HCT116 (cell line): ENCODE data around the gene FBXW8. TPM values are rescaled to one million over a fixed set of nuclear protein-coding genes. Genes with fewer than 3 reads are reported as not detected.

Experiments used
- ATAC-seq: fragments of 200-7000 bp; cut with Tn5 transposase; 2 replicates; pipeline ENCODE4 v1.9.1; 2020; ENCODE audit warnings: mild to moderate bottlenecking, moderate library complexity
- BruUV-seq: library from RNA; stranded (reverse); fragments of 400-500 nt; replicated peaks from 2 replicates; lab custom pipeline; 2021; lab: Mats Ljungman, UMichigan
- CTCF ChIA-PET: fragments of 300-600 bp; sonication (Branson Sonifier 250); formaldehyde crosslinking; loops from one replicate; lab custom pipeline; 2021; ENCODE audit warnings: antibody characterized with exemption; lab: Charles Lee
- POLR2A ChIA-PET: fragments of 300-600, 350-600 bp; sonication (Branson Sonifier 250); formaldehyde crosslinking; loops from one replicate; lab custom pipeline; 2021; ENCODE audit warnings: antibody characterized with exemption; lab: Charles Lee
- RAD21 ChIA-PET, 2 experiments: fragments of 300-600 bp; sonication (Branson Sonifier 250); formaldehyde crosslinking; loops; one replicate each; lab custom pipeline; 2023; ENCODE audit warnings: low total read pairs in 2 of 2; ENCODE audit not compliant: uncharacterized antibody in 2 of 2, unreplicated experiment in 2 of 2, low non-redundant PET in 1 of 2; lab: Charles Lee
- DNase-seq: peaks from one replicate; pipeline ENCODE4 v3.0.0-alpha.2; 2010; ENCODE audit warnings: low read depth, low spot score
- H2AFZ ChIP-seq: fragments of 200-600 bp; shearing (Covaris generic), sonication (generic); 2 replicates; pipeline ENCODE4 v1.6.1; 2017; ENCODE audit warnings: low read depth, mixed run types, mixed read lengths, antibody characterized with exemption, low read length; ENCODE audit not compliant: poor library complexity, severe bottlenecking
- H3K27ac ChIP-seq: 2 replicates; pipeline ENCODE4 v1.5.1; 2012; ENCODE audit warnings: low read depth, low read length
- H3K27me3 ChIP-seq: fragments of 200-600 bp; sonication (generic); 2 replicates; pipeline ENCODE4 v1.6.1; 2016; ENCODE audit warnings: mixed run types, low read length, mixed read lengths; ENCODE audit not compliant: insufficient read depth
- H3K36me3 ChIP-seq, 2 experiments: fragments of 200-500 bp in 1 of 2; fragments of 200-600 bp in 1 of 2; sonication (Bioruptor generic) in 1 of 2; sonication (generic) in 1 of 2; 2 replicates each; pipeline versions ENCODE4 v1.5.1 to v1.6.1; 2014 to 2016; ENCODE audit warnings: low read length in 2 of 2, inconsistent platforms in 1 of 2, mixed read lengths in 1 of 2, mixed run types in 1 of 2; ENCODE audit not compliant: insufficient read depth in 2 of 2, control insufficient read depth in 1 of 2
- H3K4me1 ChIP-seq, 2 experiments: fragments of 200-600 bp in 1 of 2; sonication (generic) in 1 of 2; 2 replicates each; pipeline versions ENCODE4 v1.5.1 to v1.6.1; 2012 to 2017; ENCODE audit warnings: low read length in 2 of 2, inconsistent platforms in 1 of 2, mild to moderate bottlenecking in 1 of 2, mixed read lengths in 1 of 2, mixed run types in 1 of 2, moderate library complexity in 1 of 2; ENCODE audit not compliant: insufficient read depth in 2 of 2, control insufficient read depth in 1 of 2
- H3K4me2 ChIP-seq: fragments of 200-600 bp; sonication (generic); 2 replicates; pipeline ENCODE4 v1.6.1; 2017; ENCODE audit warnings: mixed run types, low read length, mixed read lengths
- H3K4me3 ChIP-seq, 2 experiments: fragments of 200-600 bp in 1 of 2; sonication (generic) in 1 of 2; replicated peaks in 1 of 2; 2 replicates each; pipeline ENCODE4 v1.5.1; 2011 to 2016; ENCODE audit warnings: low read length in 2 of 2, control low read depth in 1 of 2, low read depth in 1 of 2, mild to moderate bottlenecking in 1 of 2, mixed read lengths in 1 of 2, mixed run types in 1 of 2
- H3K79me2 ChIP-seq: fragments of 200-600 bp; sonication (generic); 2 replicates; pipeline ENCODE4 v1.6.1; 2017; ENCODE audit warnings: mild to moderate bottlenecking, mixed run types, low read length, moderate library complexity, mixed read lengths; ENCODE audit not compliant: insufficient read depth
- H3K9ac ChIP-seq: fragments of 200-600 bp; sonication (generic); 2 replicates; pipeline ENCODE4 v1.6.1; 2016; ENCODE audit warnings: low read length, mixed read lengths
- H3K9me2 ChIP-seq: fragments of 200-600 bp; sonication (generic), shearing (Covaris generic); 2 replicates; pipeline ENCODE4 v1.6.1; 2017; ENCODE audit warnings: mixed run types, mild to moderate bottlenecking, moderate library complexity; ENCODE audit not compliant: insufficient read depth
- H3K9me3 ChIP-seq, 2 experiments: fragments of 200-500 bp in 1 of 2; fragments of 200-600 bp in 1 of 2; sonication (Bioruptor generic) in 1 of 2; sonication (generic) in 1 of 2; 2 replicates each; pipeline ENCODE4 v1.6.1; 2014 to 2017; ENCODE audit warnings: low read length in 2 of 2, mixed read lengths in 2 of 2, inconsistent platforms in 1 of 2, low read depth in 1 of 2, mild to moderate bottlenecking in 1 of 2, mixed run types in 1 of 2, moderate library complexity in 1 of 2; ENCODE audit not compliant: control insufficient read depth in 1 of 2, insufficient read depth in 1 of 2
- H4K20me1 ChIP-seq: fragments of 200-600 bp; sonication (generic), shearing (Covaris generic); 2 replicates; pipeline ENCODE4 v1.6.1; 2017; ENCODE audit warnings: mixed run types, mild to moderate bottlenecking, moderate library complexity; ENCODE audit not compliant: insufficient read depth
- CBX3 ChIP-seq: IDR thresholded peaks from 2 replicates; pipeline ENCODE4 v1.6.1; 2012; ENCODE audit warnings: low read depth
- EGR1 ChIP-seq: IDR thresholded peaks from 2 replicates; pipeline ENCODE4 v1.6.1; 2012; ENCODE audit warnings: low read depth
- EZH2phosphoT487 ChIP-seq: fragments of 200-600 bp; IDR thresholded peaks from 2 replicates; pipeline ENCODE4 v1.6.1; 2018; ENCODE audit warnings: antibody characterized with exemption, borderline replicate concordance
- JUND ChIP-seq: IDR thresholded peaks from 2 replicates; pipeline ENCODE4 v1.6.1; 2012
- POLR2A ChIP-seq: IDR thresholded peaks from 2 replicates; pipeline ENCODE4 v1.7.0; 2011; ENCODE audit warnings: borderline replicate concordance; ENCODE audit not compliant: insufficient read depth, insufficient read length; ENCODE audit errors: extremely low read depth
- POLR2AphosphoS5 ChIP-seq: IDR thresholded peaks from 2 replicates; pipeline ENCODE4 v1.6.1; 2011; ENCODE audit warnings: mild to moderate bottlenecking, low read depth, low read length, moderate library complexity
- RAD21 ChIP-seq: IDR thresholded peaks from 2 replicates; pipeline ENCODE4 v1.6.1; 2012; ENCODE audit warnings: low read depth, mild to moderate bottlenecking
- SIN3A ChIP-seq: IDR thresholded peaks from 2 replicates; pipeline ENCODE4 v1.6.1; 2012; ENCODE audit warnings: low read depth
- SP1 ChIP-seq: IDR thresholded peaks from 2 replicates; pipeline ENCODE4 v1.6.1; 2012; ENCODE audit warnings: low read depth
- TCF7L2 ChIP-seq: IDR thresholded peaks from 2 replicates; pipeline ENCODE4 v1.7.0; 2011; ENCODE audit warnings: borderline replicate concordance, inconsistent platforms; ENCODE audit not compliant: insufficient read depth, insufficient read length; ENCODE audit errors: extremely low read depth
- ZFX ChIP-seq: fragments of 450-650 bp; IDR thresholded peaks from 2 replicates; pipeline ENCODE4 v1.6.1; 2017
- ZNF274 ChIP-seq: fragments of 200-500 bp; sonication (Bioruptor generic); IDR thresholded peaks from 2 replicates; pipeline ENCODE4 v1.6.1; 2014; ENCODE audit warnings: mild to moderate bottlenecking, low read depth, low read length, inconsistent platforms
- intact Hi-C: fragments of 100-400 bp; cut with micrococcal nuclease; formaldehyde crosslinking; loops from 2 replicates; pipeline ENCODE4 v1.10.0; 2022
- total RNA-seq: library from RNA; stranded (reverse); gene quantifications from one replicate; pipeline ENCODE4 v1.2.1, GENCODE V29; 2021; ENCODE audit not compliant: unreplicated experiment
- TF ChIP-seq, protein P1 (sequence below): IDR thresholded peaks from 2 replicates; pipeline ENCODE4 v1.6.1; 2012
- TF ChIP-seq, protein P2 (sequence below): IDR thresholded peaks from 2 replicates; pipeline ENCODE4 v1.6.1; 2012
- TF ChIP-seq, protein P3 (sequence below): IDR thresholded peaks from 2 replicates; pipeline ENCODE4 v1.6.1; 2011; ENCODE audit warnings: mild to moderate bottlenecking, low read length, moderate library complexity; ENCODE audit not compliant: insufficient replicate concordance; ENCODE audit errors: extremely low read depth

The FBXW8 gene
- total RNA-seq, 1 experiment from 2014 or later, result 14.6 TPM

- Histone ChIP-seq H3K27ac (no peak overlapping the region), H2AFZ (no peak overlapping the region), H3K36me3 (no peaks in the 10 kb centered on the region), H4K20me1 (no peaks in the 10 kb centered on the region), H3K9ac (no peak overlapping the region), H3K27me3 (no peaks in the 10 kb centered on the region), H3K9me3 (no peaks in the 10 kb centered on the region), H3K4me1 (peaks cover 10 to 21% of the 10 kb centered on the region in 2 experiments; a peak in 3 of 4 replicates), H3K4me2 (no peak overlapping the region), H3K9me2 (no peaks in the 10 kb centered on the region), H3K4me3 (no peak overlapping the region), H3K79me2 (no peaks in the 10 kb centered on the region)
- TF ChIP-seq ZFX, result no peak
- no peak for TF ChIP-seq ZNF274
- TF ChIP-seq, protein P1, sequence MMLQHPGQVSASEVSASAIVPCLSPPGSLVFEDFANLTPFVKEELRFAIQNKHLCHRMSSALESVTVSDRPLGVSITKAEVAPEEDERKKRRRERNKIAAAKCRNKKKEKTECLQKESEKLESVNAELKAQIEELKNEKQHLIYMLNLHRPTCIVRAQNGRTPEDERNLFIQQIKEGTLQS, result no peak
- TF ChIP-seq, protein P2, sequence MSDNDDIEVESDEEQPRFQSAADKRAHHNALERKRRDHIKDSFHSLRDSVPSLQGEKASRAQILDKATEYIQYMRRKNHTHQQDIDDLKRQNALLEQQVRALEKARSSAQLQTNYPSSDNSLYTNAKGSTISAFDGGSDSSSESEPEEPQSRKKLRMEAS, result no peak
- TF ChIP-seq JUND, result no peak
- TF ChIP-seq, protein P3, sequence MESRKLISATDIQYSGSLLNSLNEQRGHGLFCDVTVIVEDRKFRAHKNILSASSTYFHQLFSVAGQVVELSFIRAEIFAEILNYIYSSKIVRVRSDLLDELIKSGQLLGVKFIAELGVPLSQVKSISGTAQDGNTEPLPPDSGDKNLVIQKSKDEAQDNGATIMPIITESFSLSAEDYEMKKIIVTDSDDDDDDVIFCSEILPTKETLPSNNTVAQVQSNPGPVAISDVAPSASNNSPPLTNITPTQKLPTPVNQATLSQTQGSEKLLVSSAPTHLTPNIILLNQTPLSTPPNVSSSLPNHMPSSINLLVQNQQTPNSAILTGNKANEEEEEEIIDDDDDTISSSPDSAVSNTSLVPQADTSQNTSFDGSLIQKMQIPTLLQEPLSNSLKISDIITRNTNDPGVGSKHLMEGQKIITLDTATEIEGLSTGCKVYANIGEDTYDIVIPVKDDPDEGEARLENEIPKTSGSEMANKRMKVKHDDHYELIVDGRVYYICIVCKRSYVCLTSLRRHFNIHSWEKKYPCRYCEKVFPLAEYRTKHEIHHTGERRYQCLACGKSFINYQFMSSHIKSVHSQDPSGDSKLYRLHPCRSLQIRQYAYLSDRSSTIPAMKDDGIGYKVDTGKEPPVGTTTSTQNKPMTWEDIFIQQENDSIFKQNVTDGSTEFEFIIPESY, result no peak
- TF ChIP-seq POLR2A, result no peak
- no peak for TF ChIP-seq SP1
- TF ChIP-seq SIN3A, result no peak
- no peak for TF ChIP-seq POLR2AphosphoS5
- TF ChIP-seq TCF7L2, result no peak
- no peak for TF ChIP-seq RAD21
- TF ChIP-seq EGR1, result no peak
- TF ChIP-seq CBX3, result no peak
- TF ChIP-seq EZH2phosphoT487, result no peak
- DNase-seq (no peak), ATAC-seq (no peak)
- ChIA-PET POLR2A (no interaction called here), RAD21 (no interaction called here), CTCF (no interaction called here)
- no TSS peak for BruUV-seq
- intact Hi-C loops, result no loop called here
Observed at GRCh38 chr12:117044790-117045159, 134.0 kb downstream of the FBXW8 start.
